Heart right ventricle (tissue), 16 donors: ENCODE results near the gene KHSRP. TPM values are rescaled to one million over a fixed set of nuclear protein-coding genes. Genes with fewer than 3 reads are reported as not detected.

Source experiments
- ATAC-seq, 8 donors: fragments of 200-7000 bp; cut with Tn5 transposase; one replicate each; pipeline ENCODE4 v1.9.1; 2020; ENCODE audit warnings: mild to moderate bottlenecking in 8 of 8, moderate library complexity in 8 of 8, moderate number of reproducible peaks in 1 of 8
- DNase-seq, 2 donors: peaks; one replicate each; pipeline ENCODE4 v3.0.0-alpha.2; 2020
- H3K27ac ChIP-seq, 10 donors: fragments of 200-600 bp; sonication (generic) in 2 of 10; one replicate each; pipeline versions ENCODE4 v1.5.0 to v1.8.0; 2020 to 2022; ENCODE audit warnings: mild to moderate bottlenecking in 3 of 10
- H3K27me3 ChIP-seq, 7 donors: fragments of 200-600 bp; one replicate each; pipeline ENCODE4 v1.8.0; 2021 to 2022; ENCODE audit warnings: mild to moderate bottlenecking in 2 of 7
- H3K36me3 ChIP-seq, 9 donors: fragments of 200-600 bp; sonication (generic) in 1 of 9; one replicate each; pipeline versions ENCODE4 v1.5.0 to v1.8.0; 2020 to 2022; ENCODE audit warnings: mild to moderate bottlenecking in 2 of 9
- H3K4me1 ChIP-seq, 9 donors: fragments of 200-600 bp; sonication (generic) in 1 of 9; one replicate each; pipeline versions ENCODE4 v1.5.0 to v1.8.0; 2020 to 2022; ENCODE audit warnings: mild to moderate bottlenecking in 4 of 9
- H3K4me3 ChIP-seq, 10 donors: fragments of 200-600 bp; sonication (generic) in 2 of 10; one replicate each; pipeline versions ENCODE4 v1.5.0 to v1.8.0; 2020 to 2022; ENCODE audit warnings: mild to moderate bottlenecking in 7 of 10, moderate library complexity in 2 of 10
- H3K9me3 ChIP-seq, 11 donors: fragments of 200-600 bp in 10 of 11; sonication (generic) in 2 of 11; one replicate each; pipeline versions ENCODE4 v1.5.0 to v1.8.0; 2013 to 2022; ENCODE audit warnings: mild to moderate bottlenecking in 2 of 11, control low read depth in 1 of 11, moderate library complexity in 1 of 11
- WGBS, 2 donors: extraction: QIAGEN DNeasy Blood & Tissue Kit; methylation state at CpG; one replicate each; pipeline ENCODE4 v1.1.7; 2013; ENCODE audit warnings: inconsistent platforms in 1 of 2; 5-methylcytosine and 5-hydroxymethylcytosine counted together
- intact Hi-C, 10 donors: fragments of 100-400 bp; cut with DNase I; formaldehyde crosslinking; loops; one replicate each; pipeline versions ENCODE4 v1.11.1 to v1.14.2; 2022
- polyA plus RNA-seq, 2 donors: library from polyadenylated mRNA; stranded (reverse); fragments of 200-250 nt; gene quantifications; one replicate each; pipeline ENCODE4 v1.2.3, GENCODE V29; 2013
- total RNA-seq, 10 donors: library from RNA; stranded (reverse); fragmentation: NEBNext Ultra II Directional in 3 of 10; extraction: Animal tissue kit (Norgen Biotek cat#: 25700) in 3 of 10; gene quantifications; one replicate each; pipeline versions ENCODE4 v1.2.1 to v1.2.4, GENCODE V29; 2021 to 2023
- TF ChIP-seq, protein P1 (sequence below), 9 donors: fragments of 200-600 bp; sonication (generic) in 2 of 9; IDR thresholded peaks; one replicate each; pipeline versions ENCODE4 v1.5.0 to v1.8.0; 2021 to 2022; ENCODE audit warnings: antibody characterized with exemption in 9 of 9, mild to moderate bottlenecking in 5 of 9, moderate library complexity in 1 of 9
- donor health status: Arrhythmogenic right ventricular cardiomyopathy.
- donor health status: ischemic (EF 13 %, LVEDD 7.1; RV severe dilation, severe dysfunction).
- donor health status: healthy with polysubstance abuse.
- donor health status: DM: no; HTN: yes; CAD: no.
- donor health status: DM: no; HTN: no; CAD: no.
- donor health status: ischemic (EF 25% LVEDD 6.9; RV normal size, moderate dysfunction).
- donor health status: ischemic (EF 25% LVEDD 5.7; RV mildly dilated, moderate dysfunction).
- donor health status: healthy.
- donor health status: DM: yes; HTN: yes; CAD: no.
- donor health status: Ischemic cardiomyopathy.
- donor health status: ischemic (EF 35%, LVEDD 5.7; RV mildly dilated, moderate dysfunction).
- donor health status: nonischemic (EF 11% LVEDD 7.7; RV severe dilation, severe dysfunction).
- donor health status: DM: yes; HTN: yes; CAD: no.
- donor health status: PGD.
- donor health status: ischemic (EF 29% LVEDD 5.4; RV normal size, mild dysfunction).
- donor health status: nonischemic (EF 23%, LVEDD 6.1; RV moderate dilation, normal function).

The KHSRP gene
- total and polyA plus RNA-seq, 12 donors = 50.9 to 125 (median 86.4) TPM

DNA sequence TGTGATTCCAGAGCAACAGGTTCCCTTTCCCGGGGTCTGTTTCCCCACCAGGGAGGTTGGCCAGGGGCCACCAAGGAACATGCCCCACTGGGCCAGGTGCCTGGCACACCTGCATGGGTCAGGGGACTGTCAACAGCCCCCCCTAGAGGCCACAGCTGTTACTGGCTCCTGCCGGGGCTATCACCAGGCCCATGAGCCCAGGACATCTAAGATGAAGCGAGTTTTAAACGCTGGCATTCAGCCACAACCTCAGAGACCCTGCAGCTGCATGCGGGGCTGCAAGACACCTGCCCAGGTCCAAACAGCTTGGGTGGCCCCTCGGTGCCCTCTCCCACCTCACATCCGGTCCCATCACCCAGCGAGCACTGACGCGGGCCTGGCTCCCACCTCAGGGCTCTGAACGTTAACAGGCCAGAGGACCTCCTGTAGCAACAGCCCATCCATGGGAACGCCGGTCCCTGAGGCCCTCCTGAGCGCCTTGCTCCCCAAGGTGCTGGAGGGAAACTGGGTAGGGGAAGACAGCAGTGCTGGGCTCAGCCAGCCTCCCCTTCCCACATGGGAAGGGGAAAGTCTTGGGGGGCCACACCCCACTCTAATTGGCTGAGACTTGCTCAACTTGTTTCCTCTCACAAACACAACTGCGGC is 12.0 kb downstream of the KHSRP start:
- H3K4me1 ChIP-seq = peaks cover 0 to 18% (median 0%) of the 10 kb centered on the region in 9 donors
- DNase-seq (no peak), ATAC-seq (peak in 5 of 8 donors; percentile 10 to 64 (median 42))
- intact Hi-C loops = loop anchor here in 1 of 10 donors (10.0 kb wide), 1 partner anchor 188 kb away; no protein-coding TSS in a partner anchor
- no peaks in the 10 kb centered on the region for H3K27me3 ChIP-seq
- 46 to 53% methylated on average over 15 of the region's 15 CpGs for WGBS, 2 donors
- peak overlapping the region in 3 of 10 donors; percentile 11 to 30 (median 21) for H3K27ac ChIP-seq
- TF ChIP-seq, protein P1, sequence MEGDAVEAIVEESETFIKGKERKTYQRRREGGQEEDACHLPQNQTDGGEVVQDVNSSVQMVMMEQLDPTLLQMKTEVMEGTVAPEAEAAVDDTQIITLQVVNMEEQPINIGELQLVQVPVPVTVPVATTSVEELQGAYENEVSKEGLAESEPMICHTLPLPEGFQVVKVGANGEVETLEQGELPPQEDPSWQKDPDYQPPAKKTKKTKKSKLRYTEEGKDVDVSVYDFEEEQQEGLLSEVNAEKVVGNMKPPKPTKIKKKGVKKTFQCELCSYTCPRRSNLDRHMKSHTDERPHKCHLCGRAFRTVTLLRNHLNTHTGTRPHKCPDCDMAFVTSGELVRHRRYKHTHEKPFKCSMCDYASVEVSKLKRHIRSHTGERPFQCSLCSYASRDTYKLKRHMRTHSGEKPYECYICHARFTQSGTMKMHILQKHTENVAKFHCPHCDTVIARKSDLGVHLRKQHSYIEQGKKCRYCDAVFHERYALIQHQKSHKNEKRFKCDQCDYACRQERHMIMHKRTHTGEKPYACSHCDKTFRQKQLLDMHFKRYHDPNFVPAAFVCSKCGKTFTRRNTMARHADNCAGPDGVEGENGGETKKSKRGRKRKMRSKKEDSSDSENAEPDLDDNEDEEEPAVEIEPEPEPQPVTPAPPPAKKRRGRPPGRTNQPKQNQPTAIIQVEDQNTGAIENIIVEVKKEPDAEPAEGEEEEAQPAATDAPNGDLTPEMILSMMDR (IDR thresholded peaks at IDR 0.05) = peak in 8 of 9 donors; percentile 15 to 62 (median 54)
- H3K4me3 ChIP-seq = no peak overlapping the region
- no peaks in the 10 kb centered on the region for H3K9me3 ChIP-seq
- peaks cover 10 to 45% (median 35%) of the 10 kb centered on the region in 9 donors for H3K36me3 ChIP-seq

DNA sequence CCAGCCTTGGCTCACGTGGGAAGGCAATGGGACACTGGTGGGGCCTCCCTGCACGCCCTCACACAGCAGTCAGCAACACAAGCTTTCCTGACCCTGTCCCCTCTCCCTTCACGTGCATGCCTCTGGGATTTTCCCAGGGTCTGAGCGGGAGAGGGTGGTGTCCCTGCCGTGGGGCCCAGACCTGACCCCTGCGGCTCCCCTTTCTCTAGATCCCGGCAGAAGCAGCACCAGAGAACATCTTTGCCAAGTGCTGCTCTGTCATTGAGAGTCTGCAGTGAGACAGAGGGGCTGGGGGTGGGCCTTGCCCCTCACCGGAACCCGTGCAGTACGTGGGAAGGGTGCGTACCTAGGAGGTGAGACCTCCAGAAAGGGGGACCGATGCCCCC is 12.6 kb downstream of the KHSRP start:
- intact Hi-C loops = loop anchor here in 1 of 10 donors (10.0 kb wide), 1 partner anchor 187 kb away; no protein-coding TSS in a partner anchor
- Histone ChIP-seq H3K4me1 (peaks cover 0 to 16% (median 0%) of the 10 kb centered on the region in 9 donors), H3K36me3 (peaks cover 10 to 40% (median 30%) of the 10 kb centered on the region in 9 donors), H3K27ac (no peak overlapping the region), H3K4me3 (no peak overlapping the region), H3K9me3 (no peaks in the 10 kb centered on the region), H3K27me3 (no peaks in the 10 kb centered on the region)
- 68 to 70% methylated on average over 12 of the region's 12 CpGs for WGBS, 2 donors
- ATAC-seq (peak in 6 of 8 donors; percentile 5 to 23 (median 12)), DNase-seq (no peak)
- TF ChIP-seq, protein P1 (IDR thresholded peaks at IDR 0.05) = no peak

DNA sequence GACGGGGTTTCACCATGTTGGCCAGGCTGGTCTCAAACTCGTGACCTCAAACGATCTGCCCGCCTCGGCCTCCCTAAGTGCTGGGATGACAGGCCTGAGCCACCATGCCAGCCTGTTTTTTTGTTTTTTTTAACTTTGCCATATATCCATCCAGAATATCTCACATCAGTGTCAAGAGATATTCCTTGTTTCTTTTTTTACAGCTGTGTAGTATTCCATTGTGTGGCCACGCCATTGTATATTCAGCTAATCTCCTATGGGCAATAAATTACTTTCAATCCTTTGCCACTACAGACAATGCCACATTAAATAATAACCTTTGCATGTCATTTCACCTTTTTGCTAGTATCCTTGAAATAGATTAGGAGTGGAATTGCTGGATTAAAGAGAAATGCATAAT is 15.3 kb downstream of the KHSRP start:
- WGBS, 2 donors = 91% methylated on average over 6 of the region's 6 CpGs
- Histone ChIP-seq H3K4me1 (peaks cover 0 to 16% (median 0%) of the 10 kb centered on the region in 9 donors), H3K9me3 (no peaks in the 10 kb centered on the region), H3K36me3 (peaks cover 0 to 13% (median 4%) of the 10 kb centered on the region in 9 donors), H3K27me3 (no peaks in the 10 kb centered on the region), H3K4me3 (no peak overlapping the region), H3K27ac (no peak overlapping the region)
- no peak for ATAC-seq
- TF ChIP-seq, protein P1 (IDR thresholded peaks at IDR 0.05) = no peak
- no peak for DNase-seq
- intact Hi-C loops = no loop called here

DNA sequence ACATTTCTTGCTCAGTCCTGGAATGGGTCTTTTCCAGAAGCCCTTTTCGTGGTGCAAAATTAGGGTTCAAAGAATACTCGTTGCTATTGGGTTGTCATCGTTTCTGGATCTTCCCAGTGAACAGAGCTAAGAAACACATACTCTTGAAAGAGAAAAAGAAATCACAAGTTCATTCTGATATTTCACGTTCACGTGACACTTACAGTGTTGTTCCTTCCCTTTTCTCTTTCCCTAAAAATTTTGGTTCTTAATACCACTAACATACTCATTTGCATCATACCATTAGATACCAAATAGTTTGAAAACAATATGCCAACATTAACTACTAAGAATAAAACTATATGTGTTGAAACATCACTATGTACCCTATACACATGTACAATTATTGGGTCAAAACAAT is 18.2 kb downstream of the KHSRP start:
- no peaks in the 10 kb centered on the region for H3K27me3 ChIP-seq
- no peak for DNase-seq
- no peak overlapping the region for H3K27ac ChIP-seq
- 85 to 91% methylated on average over 5 of the region's 5 CpGs for WGBS, 2 donors
- no peaks in the 10 kb centered on the region for H3K36me3 ChIP-seq
- no peaks in the 10 kb centered on the region for H3K9me3 ChIP-seq
- H3K4me3 ChIP-seq = no peak overlapping the region
- intact Hi-C loops = no loop called here
- no peak for ATAC-seq
- no peaks in the 10 kb centered on the region for H3K4me1 ChIP-seq
- TF ChIP-seq, protein P1 (IDR thresholded peaks at IDR 0.05) = no peak
